GM12891 (cell line): ENCODE measurements around the gene NR6A1.

Source experiments
- PAX5 ChIP-seq: IDR thresholded peaks from 2 replicates; pipeline ENCODE4 v1.6.1; 2011; ENCODE audit warnings: low read length, moderate library complexity, mild to moderate bottlenecking; ENCODE audit not compliant: insufficient read depth, severe bottlenecking
- POLR2A ChIP-seq: IDR thresholded peaks from 2 replicates; pipeline ENCODE4 v1.6.1; 2011; ENCODE audit warnings: low read depth, low read length, control low read depth
- POLR2AphosphoS5 ChIP-seq: IDR thresholded peaks from 2 replicates; pipeline ENCODE4 v1.6.1; 2011; ENCODE audit warnings: low read depth, low read length, control low read depth
- POU2F2 ChIP-seq: IDR thresholded peaks from 2 replicates; pipeline ENCODE4 v1.6.1; 2011; ENCODE audit warnings: low read depth, mild to moderate bottlenecking, control low read depth, low read length, moderate library complexity
- TAF1 ChIP-seq: IDR thresholded peaks from 2 replicates; pipeline ENCODE4 v1.6.1; 2011; ENCODE audit warnings: low read depth, low read length, control low read depth

- TF ChIP-seq POLR2AphosphoS5: no peak
- TF ChIP-seq POLR2A: no peak
- TF ChIP-seq TAF1: no peak
- TF ChIP-seq PAX5: no peak
- TF ChIP-seq POU2F2: no peak
Observed at GRCh38 chr9:124765439-124765835, 5.7 kb downstream of the NR6A1 start.
